ENCODE results near the gene WDR81.

GRCh38 chr17:1755252-1755826 is 30.8 kb downstream of the WDR81 start:
- no peak for TF ChIP-seq CTCF (IDR thresholded peaks at IDR 0.05)
- TF ChIP-seq POLR2A (IDR thresholded peaks at IDR 0.05; ENCODE audit: low read length) = no peak
- no peak for TF ChIP-seq BHLHE40 (IDR thresholded peaks at IDR 0.05; ENCODE audit: low read depth, low read length)
- TF ChIP-seq REST (IDR thresholded peaks at IDR 0.05) = no peak
- TF ChIP-seq TP53 (CRISPR knock-in tag; IDR thresholded peaks at IDR 0.05) = no peak
- TF ChIP-seq MAX (IDR thresholded peaks at IDR 0.05) = no peak

Data from A549 (cell line).